Adrenal gland (tissue), 12 donors: ENCODE results near the gene TSPEAR. TPM values are rescaled to one million over a fixed set of nuclear protein-coding genes. Genes with fewer than 3 reads are reported as not detected.
A peak's percentile ranks its signal among the peaks of the same experiment; 100 is the strongest.

ENCODE experiments used
- DNase-seq, 7 donors: peaks; one replicate each; pipeline ENCODE4 v3.0.0-alpha.2; 2019 to 2020
- H3K27ac ChIP-seq, 5 donors: fragments of 200-600 bp; sonication (generic) in 4 of 5; 1 replicate in 3 of 5; 2 replicates in 2 of 5; pipeline versions ENCODE4 v1.5.1 to v1.8.0; 2016 to 2020; ENCODE audit warnings: mild to moderate bottlenecking in 1 of 5
- H3K27me3 ChIP-seq: fragments of 200-600 bp; 2 replicates; pipeline ENCODE4 v1.8.0; 2021
- H3K36me3 ChIP-seq, 2 donors: fragments of 200-600 bp; replicated peaks in 1 of 2; 1 replicate in 1 of 2; 2 replicates in 1 of 2; pipeline versions ENCODE4 v1.5.1 to v1.8.0; 2018 to 2022
- H3K4me1 ChIP-seq, 2 donors: fragments of 200-600 bp; replicated peaks in 1 of 2; 1 replicate in 1 of 2; 2 replicates in 1 of 2; pipeline versions ENCODE4 v1.5.1 to v1.8.0; 2018 to 2021
- H3K4me3 ChIP-seq, 4 donors: fragments of 200-600 bp; sonication (generic) in 3 of 4; one replicate each; pipeline ENCODE4 v1.5.1; 2016 to 2018
- H3K9me3 ChIP-seq, 3 donors: fragments of 200-600 bp; sonication (generic) in 1 of 3; replicated peaks in 1 of 3; 1 replicate in 2 of 3; 2 replicates in 1 of 3; pipeline versions ENCODE4 v1.5.1 to v1.8.0; 2016 to 2021
- CTCF ChIP-seq, 6 experiments: fragments of 450-650 bp in 4 of 6; fragments of 200-600 bp in 2 of 6; sonication (generic) in 1 of 6; IDR thresholded peaks; 1 replicate in 5 of 6; 2 replicates in 1 of 6; pipeline versions ENCODE4 v1.5.1 to v1.8.0; 2016 to 2021; ENCODE audit warnings: antibody characterized with exemption in 6 of 6, mild to moderate bottlenecking in 2 of 6, moderate library complexity in 1 of 6
- POLR2A ChIP-seq, 2 donors: fragments of 450-650 bp; IDR thresholded peaks; one replicate each; pipeline ENCODE4 v1.6.1; 2017; ENCODE audit warnings: antibody characterized with exemption in 2 of 2, mild to moderate bottlenecking in 2 of 2, moderate library complexity in 1 of 2
- WGBS, 4 donors: extraction: QIAGEN DNeasy Blood & Tissue Kit in 2 of 4; methylation state at CpG; one replicate each; pipeline versions ENCODE4 v1.1.5 to v1.1.7; 2013 to 2017; 5-methylcytosine and 5-hydroxymethylcytosine counted together
- intact Hi-C, 2 donors: fragments of 100-400 bp; cut with DNase I; formaldehyde crosslinking; loops; one replicate each; pipeline versions ENCODE4 v1.14.1 to v1.15.0; 2022 to 2023
- polyA plus RNA-seq, 3 donors: library from polyadenylated mRNA; stranded (reverse); fragments of 200-250 nt in 2 of 3; fragments of 350-450 nt in 1 of 3; fragmentation: Illumina TruSeq in 1 of 3; extraction: RNeasy Lipid Tissue Mini Kit (QIAGEN cat#74804) in 1 of 3; gene quantifications; one replicate each; pipeline ENCODE4 v1.2.3, GENCODE V29; 2013 to 2014
- total RNA-seq, 9 donors: library from RNA; depleted of rRNA in 4 of 9; stranded (reverse); fragments of >200 nt in 4 of 9; fragments of 120-200 nt in 1 of 9; fragmentation: NEBNext Ultra II Directional in 1 of 9; extraction: Animal tissue kit (Norgen Biotek cat#: 25700) in 1 of 9; gene quantifications; one replicate each; pipeline versions ENCODE4 v1.1.0 to v1.2.4, GENCODE V29; 2013 to 2023
- donor health status: healthy with polysubstance abuse.
- donor health status: Bipolar disorder and iron deficiency.
- donor health status: DM: yes; HTN: yes; CAD: no.
- donor health status: DM: no; HTN: no; CAD: no.
- donor health status: DM: no; HTN: no; CAD: no.
- donor health status: DM: yes; HTN: yes; CAD: no.

TSPEAR gene
- total and polyA plus RNA-seq, 12 donors, result not detected

GRCh38 chr21:44527156-44527982 lies 184.0 kb downstream of the TSPEAR start:
- intact Hi-C loops, result no loop called here
- TF ChIP-seq POLR2A (IDR thresholded peaks at IDR 0.05), result no peak
- TF ChIP-seq CTCF (IDR thresholded peaks at IDR 0.05), result no peak
- DNase-seq, result peak in 1 of 7 donors; percentile 5

GRCh38 chr21:44526096-44526997 lies 185.0 kb downstream of the TSPEAR start:
- no peaks in the 10 kb centered on the region for H3K4me1 ChIP-seq
- H3K4me3 ChIP-seq, result no peak overlapping the region
- H3K27me3 ChIP-seq, result no peaks in the 10 kb centered on the region
- no peak overlapping the region for H3K27ac ChIP-seq
- intact Hi-C loops, result no loop called here
- H3K36me3 ChIP-seq, result no peaks in the 10 kb centered on the region
- no peak for TF ChIP-seq POLR2A (IDR thresholded peaks at IDR 0.05)
- TF ChIP-seq CTCF (IDR thresholded peaks at IDR 0.05), result no peak
- DNase-seq, result peak in 1 of 7 donors; percentile 4
- 81 to 87% (median 84%) methylated on average over 10 to 12 of the region's 12 CpGs for WGBS, 4 donors
- no peaks in the 10 kb centered on the region for H3K9me3 ChIP-seq

More at GRCh38 chr21:44527156-44527982, 184.0 kb downstream of the TSPEAR start:
- WGBS, 4 donors, result 79 to 88% (median 86%) methylated on average over 36 to 37 of the region's 37 CpGs
- Histone ChIP-seq H3K4me3 (no peak overlapping the region), H3K36me3 (no peaks in the 10 kb centered on the region), H3K27ac (no peak overlapping the region), H3K27me3 (no peaks in the 10 kb centered on the region), H3K9me3 (no peaks in the 10 kb centered on the region), H3K4me1 (no peaks in the 10 kb centered on the region)

- TF ChIP-seq CTCF (IDR thresholded peaks at IDR 0.05) (no peak), POLR2A (IDR thresholded peaks at IDR 0.05) (no peak)
- Histone ChIP-seq H3K27ac (no peak overlapping the region), H3K4me3 (no peak overlapping the region), H3K4me1 (no peaks in the 10 kb centered on the region), H3K36me3 (no peaks in the 10 kb centered on the region), H3K27me3 (no peaks in the 10 kb centered on the region), H3K9me3 (no peaks in the 10 kb centered on the region)
- 78 to 88% (median 83%) methylated on average over 19 to 20 of the region's 20 CpGs for WGBS, 4 donors
- peak in 2 of 7 donors; percentile 15 to 17 for DNase-seq
- intact Hi-C loops, result no loop called here
These were observed 185.8 kb downstream of the TSPEAR start for GRCh38 chr21:44525391-44526095.
